OCI-M2 (cell line): ENCODE measurements around the gene BHLHE23.
"Not testable (repeated sequence)": the region's sequence is repeated elsewhere in the genome, so short reads cannot be mapped to it uniquely, and the experiment has no call there.

ENCODE experiments used
- DNase-seq: peaks from one replicate; lab custom pipeline; 2025; ENCODE audit not compliant: unreplicated experiment; lab: John Stamatoyannopoulos, UW

BHLHE23 gene

DNA sequence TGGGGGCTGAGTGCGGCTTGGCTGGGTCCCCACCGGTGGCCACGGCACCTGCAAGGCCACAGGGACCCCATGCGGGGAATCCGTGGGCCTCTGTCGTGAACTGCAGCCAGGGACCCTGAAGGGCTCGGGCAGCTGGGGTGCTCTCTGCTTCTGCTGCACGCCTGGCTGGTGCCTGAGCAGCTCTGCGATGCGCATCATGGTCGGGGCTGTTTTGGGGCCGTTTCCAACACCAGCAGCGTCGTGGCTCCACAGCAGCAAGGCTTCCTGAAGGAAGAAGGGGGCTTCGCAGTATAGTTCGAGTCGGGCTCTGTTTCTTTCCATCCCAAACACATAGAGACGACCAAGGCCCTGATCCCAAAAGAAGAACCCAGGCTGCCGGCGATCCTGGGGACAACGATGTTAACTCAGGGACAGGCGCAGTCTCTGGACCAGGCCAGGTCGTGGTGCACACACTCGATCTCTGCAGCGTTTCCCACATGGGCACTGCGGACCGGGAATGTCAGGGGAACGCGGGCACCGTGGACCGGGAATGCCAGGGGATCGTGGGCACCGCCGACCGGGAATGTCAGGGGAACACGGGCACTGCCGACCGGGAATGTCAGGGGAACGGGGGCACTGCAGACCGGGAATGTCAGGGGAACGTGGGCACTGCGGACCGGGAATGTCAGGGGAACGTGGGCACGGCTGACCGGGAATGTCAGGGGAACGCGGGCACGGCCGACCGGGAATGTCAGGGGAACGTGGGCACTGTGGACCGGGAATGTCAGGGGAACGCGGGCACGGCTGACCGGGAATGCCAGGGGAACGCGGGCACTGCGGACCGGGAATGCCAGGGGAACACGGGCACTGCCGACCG, 36.8 kb upstream of the BHLHE23 start:
- no peak for DNase-seq

DNA sequence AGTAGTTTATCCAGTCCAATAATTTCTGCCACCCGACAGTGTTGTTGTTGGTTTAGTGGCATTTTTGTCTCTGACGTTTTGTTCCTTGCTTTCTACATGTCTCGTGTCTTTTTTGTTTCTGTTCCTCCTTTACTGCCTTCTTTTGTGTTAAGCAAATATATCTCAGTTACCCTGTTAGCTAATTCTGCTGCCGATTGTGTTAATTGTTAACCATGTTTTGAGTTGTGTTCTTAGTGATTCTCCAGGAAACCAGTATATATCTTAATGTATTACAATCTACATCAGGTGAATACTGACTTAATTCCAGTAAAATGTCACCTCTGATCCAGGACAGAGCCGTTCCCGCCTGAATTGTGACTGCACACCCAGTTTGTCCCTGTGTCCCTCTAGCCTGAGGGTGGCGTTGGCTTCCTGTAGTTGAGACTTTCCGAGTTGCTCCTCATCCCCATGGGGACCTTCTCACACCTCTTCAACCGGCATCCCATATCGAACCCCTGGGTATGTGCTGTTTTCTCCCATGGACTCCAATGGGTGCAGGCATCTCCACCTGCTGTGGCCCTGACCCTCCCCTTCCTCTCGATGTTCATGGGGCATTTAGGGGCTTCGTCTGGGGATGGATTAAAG, 35.8 kb upstream of the BHLHE23 start:
- no peak for DNase-seq

DNA sequence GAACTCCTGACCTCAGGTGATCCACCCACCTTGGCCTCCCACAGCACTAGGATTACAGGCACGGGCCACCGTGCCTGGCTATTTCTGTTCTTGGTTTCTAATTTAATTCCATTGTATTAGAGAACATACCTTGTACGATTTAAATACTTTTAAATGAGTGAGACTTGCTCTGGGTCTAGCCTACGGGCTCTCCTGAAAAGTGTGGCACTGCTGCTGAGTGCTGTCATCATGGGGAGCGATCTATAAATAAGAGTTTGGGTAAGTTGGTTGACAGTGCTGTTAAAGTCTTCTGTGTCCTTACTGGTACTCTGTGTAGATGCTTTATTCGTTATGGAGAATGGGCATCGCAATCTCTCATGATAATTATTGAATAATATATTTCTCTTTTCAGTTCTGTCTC, 35.0 kb upstream of the BHLHE23 start:
- no peak for DNase-seq

DNA sequence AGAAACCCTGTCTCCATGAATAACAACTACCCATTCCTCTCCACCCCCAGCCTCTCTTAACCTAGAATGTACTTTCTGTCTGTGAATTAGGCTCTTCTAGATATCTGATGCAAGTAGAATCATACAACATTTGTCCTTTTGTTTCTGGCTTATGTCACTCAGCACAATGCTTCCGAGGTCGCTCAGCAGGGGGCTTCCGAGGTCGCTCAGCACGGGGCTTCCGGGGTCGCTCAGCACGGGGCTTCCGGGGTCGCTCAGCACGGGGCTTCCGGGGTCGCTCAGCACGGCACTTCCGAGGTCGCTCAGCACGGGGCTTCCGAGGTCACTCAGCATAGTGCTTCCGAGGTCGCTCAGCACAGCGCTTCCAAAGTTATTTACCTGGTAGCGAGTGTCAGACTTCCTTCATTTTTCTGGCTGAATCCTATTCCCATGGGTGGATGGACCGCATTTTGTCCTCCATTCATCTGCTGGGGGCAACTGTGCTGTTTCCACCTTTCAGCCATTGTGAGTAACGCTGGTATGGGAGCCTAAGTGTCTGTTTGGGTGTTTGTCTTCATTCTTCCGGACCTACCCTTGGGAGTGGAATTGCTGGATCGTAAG, 31.0 kb upstream of the BHLHE23 start:
- no peak for DNase-seq

DNA sequence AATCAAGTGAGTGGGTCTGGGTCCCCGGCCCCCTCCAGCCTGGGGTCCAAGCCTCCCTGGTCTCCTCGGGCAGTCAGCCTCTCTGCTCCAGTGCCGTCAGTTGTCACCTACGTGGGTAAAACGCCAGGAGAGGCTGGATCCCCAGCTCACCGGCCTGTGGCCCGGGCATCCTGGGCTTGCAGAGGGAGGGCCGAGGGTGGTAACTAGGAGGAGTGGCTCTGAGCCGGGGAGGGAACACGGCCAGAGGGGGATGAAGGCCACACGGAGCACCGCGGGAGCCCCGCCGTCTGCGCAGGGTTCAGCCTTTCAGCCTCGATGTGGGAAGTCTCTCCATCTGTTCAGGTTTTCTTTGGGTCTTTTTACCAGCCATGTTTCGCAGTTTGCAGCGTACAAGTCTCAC, 29.5 kb upstream of the BHLHE23 start:
- no peak for DNase-seq

GRCh38 chr20:63035603-63036185, 28.9 kb upstream of the BHLHE23 start:
- no peak for DNase-seq

GRCh38 chr20:63034710-63035602, 28.2 kb upstream of the BHLHE23 start:
- not testable (repeated sequence) for DNase-seq

DNA sequence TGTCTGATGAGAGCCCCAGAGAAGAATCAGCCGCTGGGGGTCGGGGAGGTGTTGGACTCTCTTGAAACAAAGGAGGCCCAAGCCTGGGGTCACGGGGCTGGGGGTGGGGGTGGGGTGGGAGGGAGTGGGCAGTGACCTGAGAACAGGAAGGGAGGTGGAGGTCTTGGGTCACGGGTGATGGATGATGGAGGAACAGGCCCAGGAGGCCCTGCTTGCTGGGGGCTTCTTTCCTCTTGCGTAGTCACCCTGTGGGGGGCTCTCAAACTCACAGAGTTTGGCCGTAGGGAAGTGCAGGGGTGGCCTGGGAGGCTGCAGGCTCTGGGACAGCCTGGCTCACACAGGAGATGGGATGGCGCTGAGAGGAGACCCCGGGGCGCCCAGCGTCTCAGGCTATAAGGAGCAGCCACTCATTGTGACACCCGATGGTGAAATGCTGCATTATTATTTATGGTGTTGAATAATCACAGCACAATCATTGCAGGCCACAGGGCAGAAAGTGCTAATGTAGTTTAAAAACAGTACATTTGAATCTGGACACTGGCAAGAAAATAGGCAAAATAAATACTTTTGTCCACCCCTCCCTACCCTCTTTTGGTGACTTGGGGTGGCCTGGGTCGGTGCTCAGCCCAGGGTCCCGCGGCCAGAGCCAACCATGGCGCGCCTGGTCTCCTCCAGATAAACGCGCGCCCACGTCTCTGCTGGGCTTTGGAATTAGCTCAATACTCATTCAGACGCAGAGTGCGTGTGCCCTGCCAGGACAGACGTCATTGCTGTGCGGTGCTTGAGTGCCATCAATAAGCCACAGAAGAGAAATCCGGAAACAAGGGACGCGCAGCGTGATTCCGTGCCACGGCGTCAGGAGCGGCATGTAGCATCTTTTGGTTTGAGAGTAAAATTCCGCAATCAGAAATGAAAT, 27.3 kb upstream of the BHLHE23 start:
- DNase-seq, result no peak

DNA sequence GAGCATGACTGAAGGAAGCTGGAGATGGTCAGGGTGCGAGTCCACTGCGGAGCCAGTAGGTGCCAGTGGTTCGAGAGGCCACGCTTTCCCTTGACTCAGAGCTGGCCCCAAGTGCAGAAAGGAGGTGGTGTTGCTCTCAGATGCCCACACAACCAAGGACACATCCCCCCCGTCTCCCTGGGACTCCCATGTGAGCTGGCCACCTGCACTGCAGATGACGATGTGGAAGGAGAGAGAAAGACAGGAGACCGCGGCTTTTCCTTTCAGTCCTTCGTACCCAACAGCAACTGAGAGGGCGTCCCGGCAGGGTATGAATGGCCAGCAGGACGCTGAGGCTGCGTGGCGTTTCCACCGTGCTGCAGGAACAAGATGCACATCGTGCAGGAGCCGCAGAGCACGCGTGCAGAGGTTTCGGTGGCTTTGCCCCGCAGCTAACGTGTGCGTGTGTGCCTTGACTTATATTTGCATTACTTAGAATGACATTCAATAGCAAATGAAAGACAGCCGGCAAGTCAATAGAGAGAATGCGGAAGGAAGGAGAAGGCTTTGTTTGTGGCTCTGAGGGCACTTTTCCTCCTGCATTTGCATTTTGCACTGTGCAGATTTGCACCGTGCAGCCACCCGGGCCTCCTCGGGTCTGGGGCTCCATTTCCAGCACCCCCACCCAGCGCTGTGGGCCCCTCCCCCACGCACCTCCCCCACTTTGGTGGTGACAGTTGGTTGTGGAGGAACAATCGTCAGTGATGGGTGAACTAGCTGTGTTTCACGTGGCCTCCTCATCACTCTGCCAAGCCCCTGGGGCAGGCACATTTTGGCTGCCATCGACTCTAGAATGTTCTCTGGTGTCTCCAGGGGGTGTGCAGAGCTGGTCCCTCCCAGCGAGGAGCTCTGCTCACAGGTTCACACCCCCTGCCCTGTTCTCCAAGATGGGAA, 26.4 kb upstream of the BHLHE23 start:
- DNase-seq, result no peak

DNA sequence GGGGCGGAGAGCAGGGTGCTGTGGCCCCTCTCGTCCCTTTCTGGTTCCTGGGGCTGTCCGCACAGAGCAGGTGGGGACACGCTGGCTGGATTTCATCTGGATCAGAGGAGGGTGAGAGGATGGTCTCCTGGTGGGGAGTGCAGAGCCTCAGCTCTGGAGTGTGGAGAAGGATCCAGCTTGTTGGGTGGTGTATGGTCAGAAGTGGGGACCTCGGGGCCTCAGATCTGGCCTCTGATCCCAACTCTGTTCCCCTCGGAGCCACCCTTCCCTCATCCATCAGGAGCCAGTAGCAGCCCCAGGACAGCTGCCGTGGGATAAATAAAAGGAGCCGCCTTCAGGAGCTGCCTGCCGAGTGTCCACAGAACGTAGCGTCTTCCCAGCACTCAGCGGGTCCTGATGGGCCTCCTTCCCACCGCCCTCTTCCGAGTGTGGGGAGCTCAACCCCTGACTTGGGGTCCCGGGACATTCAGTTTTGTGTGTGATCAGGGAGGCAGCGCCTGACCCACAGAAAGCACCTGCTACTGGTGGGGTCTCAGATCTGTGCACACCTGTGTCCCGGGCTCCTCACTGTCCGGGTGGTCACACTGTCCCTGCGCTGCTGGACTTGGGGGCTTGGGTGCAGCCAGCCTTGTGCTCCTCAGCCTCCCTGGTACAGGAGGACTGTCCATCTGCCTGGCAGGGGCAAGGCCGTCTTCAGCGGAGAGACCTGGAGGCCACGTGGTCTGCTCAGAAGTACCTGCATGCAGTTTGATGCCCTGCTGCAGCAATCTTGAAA, 25.4 kb upstream of the BHLHE23 start:
- no peak for DNase-seq

GRCh38 chr20:63031251-63032014, 24.7 kb upstream of the BHLHE23 start:
- no peak for DNase-seq

DNA sequence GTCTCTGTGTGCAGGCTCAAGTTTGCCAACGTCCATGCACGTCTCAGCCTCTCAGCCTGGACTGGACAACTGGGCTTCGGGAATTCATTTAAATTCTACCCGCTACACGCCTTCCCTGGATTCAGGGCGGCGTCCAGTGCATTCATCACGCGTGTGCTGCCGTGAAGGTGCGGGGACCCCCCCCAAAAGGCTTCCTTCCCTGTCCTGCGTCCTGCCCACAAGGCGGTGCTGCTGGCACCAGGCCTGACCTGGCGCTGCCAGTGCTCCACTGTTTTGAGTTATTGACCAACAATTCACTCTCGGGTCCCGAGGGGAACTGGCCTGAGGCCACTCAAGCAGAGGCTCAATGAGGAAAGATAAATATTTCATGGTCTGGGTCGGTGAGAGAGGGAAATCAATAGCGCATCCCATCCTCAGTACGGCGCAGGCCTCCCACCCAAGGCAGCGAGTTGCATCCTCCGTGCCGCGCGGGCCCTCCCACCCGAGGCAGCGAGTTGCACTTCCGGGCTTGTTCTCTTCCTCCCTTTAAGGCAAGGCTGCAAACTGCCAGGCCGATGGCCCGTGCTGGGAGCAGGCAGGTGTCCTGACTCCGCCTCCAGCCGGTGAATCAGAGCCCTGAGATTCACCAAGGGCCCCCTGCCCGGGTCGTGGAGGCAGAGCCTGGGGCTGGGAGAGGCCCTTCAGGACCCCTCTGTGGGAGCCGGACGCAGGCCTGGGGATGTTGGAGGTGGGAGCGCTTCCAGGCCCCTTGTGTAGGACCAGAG, 22.8 kb upstream of the BHLHE23 start:
- no peak for DNase-seq

GRCh38 chr20:63028461-63028921, 21.7 kb upstream of the BHLHE23 start:
- no peak for DNase-seq

GRCh38 chr20:63027922-63028389, 21.2 kb upstream of the BHLHE23 start:
- DNase-seq, result no peak

DNA sequence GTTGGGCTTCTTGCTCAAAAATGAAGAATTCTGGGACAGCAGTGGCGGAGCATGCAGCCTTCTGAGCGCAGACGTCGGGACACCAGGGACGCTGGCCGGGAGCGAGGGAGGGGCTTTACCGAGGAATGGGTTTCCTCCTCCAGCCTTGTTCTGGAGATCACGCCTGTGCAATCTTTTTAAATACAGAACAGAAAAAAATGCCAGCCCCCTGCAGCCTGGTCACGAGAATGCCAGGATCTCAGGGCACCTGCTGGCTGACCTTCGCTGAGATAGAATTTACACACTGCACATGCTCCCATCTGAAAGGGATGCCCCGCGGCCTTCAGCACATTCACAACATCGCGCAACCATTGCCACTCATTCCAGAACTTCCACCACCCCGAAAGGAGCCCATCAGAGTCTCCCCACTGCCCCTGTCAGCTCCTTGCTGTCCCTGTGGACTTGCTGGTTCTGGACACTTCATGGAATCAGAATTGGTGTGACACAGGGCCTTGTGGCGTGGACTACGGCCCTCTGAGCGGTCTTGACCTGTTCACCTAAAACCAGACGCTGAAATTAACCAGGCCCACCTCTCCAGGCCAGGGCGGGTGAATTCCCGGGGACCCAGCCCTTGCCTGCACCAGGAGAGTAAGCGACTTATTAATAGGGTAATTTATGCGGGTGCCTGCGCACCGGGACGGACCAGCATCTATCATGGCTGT, 20.6 kb upstream of the BHLHE23 start:
- DNase-seq, result no peak
